OCI-LY7 (cell line): ENCODE results near the gene MEIOC. TPM values are rescaled to one million over a fixed set of nuclear protein-coding genes. Genes with fewer than 3 reads are reported as not detected.

Source experiments
- BruUV-seq: library from RNA; stranded (reverse); fragments of 400-500 nt; replicated peaks from 2 replicates; lab custom pipeline; 2021; lab: Mats Ljungman, UMichigan
- CTCF ChIA-PET: fragments of 300-600 bp; sonication (Branson Sonifier 250); formaldehyde crosslinking; loops from one replicate; lab custom pipeline; 2022; ENCODE audit warnings: antibody characterized with exemption; ENCODE audit not compliant: unreplicated experiment; lab: Charles Lee
- POLR2A ChIA-PET: fragments of 300-600 bp; sonication (Branson Sonifier 250); formaldehyde crosslinking; loops from one replicate; lab custom pipeline; 2022; ENCODE audit warnings: antibody characterized with exemption; lab: Charles Lee
- DNase-seq: peaks from one replicate; pipeline ENCODE4 v3.0.0-alpha.2; 2015; ENCODE audit warnings: low spot score
- H2AFZ ChIP-seq: fragments of 200-600 bp; sonication (generic), shearing (Covaris generic); 2 replicates; pipeline ENCODE4 v1.6.1; 2014; ENCODE audit warnings: mild to moderate bottlenecking, antibody characterized with exemption, low read length, moderate library complexity
- H3K27ac ChIP-seq: fragments of 200-600 bp; sonication (generic); 2 replicates; pipeline ENCODE4 v1.5.1; 2014; ENCODE audit warnings: mixed run types, low read depth, mild to moderate bottlenecking, moderate library complexity, low read length, inconsistent platforms; ENCODE audit not compliant: poor library complexity, severe bottlenecking
- H3K36me3 ChIP-seq: fragments of 200-600 bp; sonication (generic); 2 replicates; pipeline ENCODE4 v1.6.1; 2014; ENCODE audit warnings: mild to moderate bottlenecking, antibody characterized with exemption, low read length, moderate library complexity, mixed read lengths; ENCODE audit not compliant: insufficient read depth
- H3K4me1 ChIP-seq: fragments of 200-600 bp; sonication (generic); 2 replicates; pipeline ENCODE4 v1.5.1; 2014; ENCODE audit warnings: mild to moderate bottlenecking, low read length; ENCODE audit not compliant: insufficient read depth, poor library complexity, severe bottlenecking
- H3K4me2 ChIP-seq: fragments of 200-600 bp; sonication (generic); 2 replicates; pipeline ENCODE4 v1.6.1; 2014; ENCODE audit warnings: mild to moderate bottlenecking, low read length
- H3K4me3 ChIP-seq: fragments of 200-600 bp; sonication (generic); 2 replicates; pipeline ENCODE4 v1.5.1; 2014; ENCODE audit warnings: mild to moderate bottlenecking, low read depth, low read length; ENCODE audit not compliant: poor library complexity, severe bottlenecking
- H3K79me2 ChIP-seq: fragments of 200-600 bp; sonication (generic); 2 replicates; pipeline ENCODE4 v1.6.1; 2016; ENCODE audit warnings: low read depth, mild to moderate bottlenecking, low read length, moderate library complexity, mixed read lengths; ENCODE audit not compliant: insufficient read depth
- H3K9me2 ChIP-seq: fragments of 200-600 bp; sonication (generic); 2 replicates; pipeline ENCODE4 v1.6.1; 2016; ENCODE audit warnings: mild to moderate bottlenecking, low read length, mixed read lengths; ENCODE audit not compliant: insufficient read depth
- H3K9me3 ChIP-seq: fragments of 200-600 bp; sonication (generic); 2 replicates; pipeline ENCODE4 v1.6.1; 2014; ENCODE audit warnings: mild to moderate bottlenecking, mixed run types, low read length, mixed read lengths
- H4K20me1 ChIP-seq: fragments of 200-600 bp; sonication (generic); 2 replicates; pipeline ENCODE4 v1.6.1; 2014; ENCODE audit warnings: mild to moderate bottlenecking, antibody characterized with exemption, low read length, moderate library complexity, mixed read lengths; ENCODE audit not compliant: insufficient read depth
- EZH2phosphoT487 ChIP-seq: fragments of 200-600 bp; sonication (generic); IDR thresholded peaks from 2 replicates; pipeline ENCODE4 v1.6.1; 2018; ENCODE audit warnings: low read depth, borderline replicate concordance, mild to moderate bottlenecking, mixed run types, antibody characterized with exemption, low read length, moderate library complexity, mixed read lengths
- intact Hi-C: fragments of 100-400 bp; cut with micrococcal nuclease; formaldehyde crosslinking; loops from one replicate; pipeline ENCODE4 v1.10.0; 2022; ENCODE audit not compliant: unreplicated experiment
- total RNA-seq, 2 experiments: library from RNA; depleted of rRNA in 1 of 2; stranded (reverse); fragments of >200 nt in 1 of 2; shearing (Covaris generic) in 1 of 2; gene quantifications; 2 replicates each; pipeline ENCODE4 v1.2.3, GENCODE V29; 2014 to 2022
- TF ChIP-seq, protein P1 (sequence below): fragments of 200-600 bp; sonication (generic); conservative IDR thresholded peaks from 2 replicates; pipeline ENCODE4 v1.5.1; 2014; ENCODE audit warnings: mild to moderate bottlenecking, antibody characterized with exemption, low read length, moderate library complexity, mixed read lengths

Gene MEIOC
- total RNA-seq, 2 experiments from 2014 or later: 0.41 to 5.5 TPM

DNA sequence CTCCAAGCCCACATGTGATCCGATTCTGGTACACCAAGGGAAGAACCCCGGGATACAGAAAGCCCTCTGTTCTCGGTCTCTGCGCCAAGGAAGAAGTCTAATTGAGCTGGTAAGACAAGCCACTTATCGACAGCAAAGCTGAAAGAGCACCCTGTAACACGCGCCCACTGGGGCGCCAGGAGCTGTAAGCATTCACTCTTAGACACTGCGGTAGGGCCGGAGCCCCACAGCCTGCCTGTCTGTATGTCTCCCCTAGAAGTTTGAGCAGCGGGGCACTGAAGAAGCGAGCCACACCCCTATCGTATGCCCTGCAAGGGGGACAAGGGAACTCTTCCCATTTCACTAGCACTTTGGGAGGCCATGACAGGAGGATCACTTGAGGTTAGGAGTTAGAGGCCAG lies 27.0 kb upstream of the MEIOC start:
- H3K9me2 ChIP-seq: no peaks in the 10 kb centered on the region
- no peaks in the 10 kb centered on the region for H3K36me3 ChIP-seq
- no peak overlapping the region; the same call in 1 of the 2 replicates for H3K4me2 ChIP-seq
- ChIA-PET CTCF (interaction anchor here (1.1 kb wide), 1 partner anchor 95 kb away, joined by 3 read pairs; no protein-coding TSS in a partner anchor), POLR2A (no interaction called here)
- H3K4me3 ChIP-seq: no peak overlapping the region
- no peaks in the 10 kb centered on the region for H4K20me1 ChIP-seq
- DNase-seq: no peak
- no peaks in the 10 kb centered on the region for H3K79me2 ChIP-seq
- peak overlapping the region; percentile 60; the same call in 1 of the 2 replicates for H2AFZ ChIP-seq
- TF ChIP-seq, protein P1, sequence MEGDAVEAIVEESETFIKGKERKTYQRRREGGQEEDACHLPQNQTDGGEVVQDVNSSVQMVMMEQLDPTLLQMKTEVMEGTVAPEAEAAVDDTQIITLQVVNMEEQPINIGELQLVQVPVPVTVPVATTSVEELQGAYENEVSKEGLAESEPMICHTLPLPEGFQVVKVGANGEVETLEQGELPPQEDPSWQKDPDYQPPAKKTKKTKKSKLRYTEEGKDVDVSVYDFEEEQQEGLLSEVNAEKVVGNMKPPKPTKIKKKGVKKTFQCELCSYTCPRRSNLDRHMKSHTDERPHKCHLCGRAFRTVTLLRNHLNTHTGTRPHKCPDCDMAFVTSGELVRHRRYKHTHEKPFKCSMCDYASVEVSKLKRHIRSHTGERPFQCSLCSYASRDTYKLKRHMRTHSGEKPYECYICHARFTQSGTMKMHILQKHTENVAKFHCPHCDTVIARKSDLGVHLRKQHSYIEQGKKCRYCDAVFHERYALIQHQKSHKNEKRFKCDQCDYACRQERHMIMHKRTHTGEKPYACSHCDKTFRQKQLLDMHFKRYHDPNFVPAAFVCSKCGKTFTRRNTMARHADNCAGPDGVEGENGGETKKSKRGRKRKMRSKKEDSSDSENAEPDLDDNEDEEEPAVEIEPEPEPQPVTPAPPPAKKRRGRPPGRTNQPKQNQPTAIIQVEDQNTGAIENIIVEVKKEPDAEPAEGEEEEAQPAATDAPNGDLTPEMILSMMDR: no peak
- TF ChIP-seq EZH2phosphoT487: no peak
- H3K4me1 ChIP-seq: peaks cover 21% of the 10 kb centered on the region
- no TSS peak for BruUV-seq
- no peaks in the 10 kb centered on the region for H3K9me3 ChIP-seq
- intact Hi-C loops: no loop called here
- peak overlapping the region; percentile 73 for H3K27ac ChIP-seq

DNA sequence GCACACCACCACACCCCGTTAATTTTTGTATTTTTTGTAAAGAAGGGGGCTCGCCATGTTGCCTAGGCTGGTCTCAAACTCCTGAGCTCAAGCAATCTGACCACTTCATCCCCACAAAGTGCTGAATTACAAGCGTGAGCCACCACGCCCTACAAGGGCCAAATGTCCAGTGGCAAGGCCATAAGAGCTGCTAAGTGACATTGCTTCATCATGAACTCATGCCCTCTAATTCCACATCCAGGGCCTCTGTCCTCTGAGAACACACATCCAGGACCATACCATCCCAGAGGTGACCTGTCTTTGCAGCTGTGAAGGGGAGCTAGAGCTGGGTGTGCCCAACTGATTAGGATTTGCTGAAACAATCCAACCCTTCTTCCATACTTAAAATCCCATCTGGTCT lies 25.6 kb upstream of the MEIOC start:
- H3K79me2 ChIP-seq: no peaks in the 10 kb centered on the region
- no TSS peak for BruUV-seq
- H3K36me3 ChIP-seq: no peaks in the 10 kb centered on the region
- no peak overlapping the region for H3K4me3 ChIP-seq
- no peak overlapping the region for H3K27ac ChIP-seq
- ChIA-PET CTCF (no interaction called here), POLR2A (interaction anchor here (0.7 kb wide), 1 partner anchor 51 kb away, joined by 4 read pairs; no protein-coding TSS in a partner anchor)
- no peak for DNase-seq
- H3K4me1 ChIP-seq: peaks cover 21% of the 10 kb centered on the region
- no peaks in the 10 kb centered on the region for H3K9me3 ChIP-seq
- intact Hi-C loops: no loop called here
- no peaks in the 10 kb centered on the region for H4K20me1 ChIP-seq
- no peaks in the 10 kb centered on the region for H3K9me2 ChIP-seq
- H3K4me2 ChIP-seq: no peak overlapping the region
- no peak overlapping the region for H2AFZ ChIP-seq
- TF ChIP-seq, protein P1: no peak
- TF ChIP-seq EZH2phosphoT487: no peak

DNA sequence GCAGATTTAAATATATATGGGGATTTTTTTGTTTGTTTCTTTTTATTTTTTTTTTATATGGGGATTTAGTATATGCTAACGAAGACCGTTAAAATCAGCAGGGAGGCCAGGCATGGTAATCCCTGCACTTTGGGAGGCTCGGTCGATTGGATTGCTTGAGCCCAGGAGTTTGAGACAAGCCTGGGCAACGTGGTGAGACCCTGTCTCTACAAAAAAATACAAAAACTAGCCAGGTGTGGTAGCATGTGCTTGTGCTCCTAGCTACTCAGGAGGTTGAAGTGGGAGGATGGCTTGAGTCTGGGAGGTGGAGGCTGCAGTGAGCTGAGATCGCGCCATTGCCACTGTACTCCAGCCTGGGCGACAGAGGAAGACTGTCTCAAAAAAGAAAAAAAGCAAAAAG lies 22.3 kb upstream of the MEIOC start:
- Histone ChIP-seq H3K79me2 (no peaks in the 10 kb centered on the region), H3K27ac (no peak overlapping the region), H3K4me2 (no peak overlapping the region), H3K9me3 (no peaks in the 10 kb centered on the region), H3K4me3 (no peak overlapping the region), H3K9me2 (no peaks in the 10 kb centered on the region), H3K36me3 (no peaks in the 10 kb centered on the region), H2AFZ (no peak overlapping the region), H4K20me1 (no peaks in the 10 kb centered on the region), H3K4me1 (peaks cover 1% of the 10 kb centered on the region)
- BruUV-seq: no TSS peak
- ChIA-PET CTCF (no interaction called here), POLR2A (no interaction called here)
- DNase-seq: no peak
- TF ChIP-seq, protein P1: no peak
- no peak for TF ChIP-seq EZH2phosphoT487
- intact Hi-C loops: no loop called here
